DOHH2 (cell line): ENCODE data around the gene MACROD2.

Experiments used
- H3F3A ChIP-seq: fragments of 200-600 bp; sonication (generic), shearing (Covaris generic); 2 replicates; pipeline ENCODE4 v1.6.0; 2016; ENCODE audit warnings: antibody characterized with exemption, mild to moderate bottlenecking; ENCODE audit not compliant: control insufficient read depth, insufficient read depth
- H3K27ac ChIP-seq: fragments of 200-600 bp; sonication (generic); 2 replicates; pipeline ENCODE4 v1.5.1; 2014; ENCODE audit warnings: low read depth, mild to moderate bottlenecking, low read length, moderate library complexity
- H3K27me3 ChIP-seq: fragments of 200-600 bp; sonication (generic); 2 replicates; pipeline ENCODE4 v1.6.1; 2014; ENCODE audit warnings: mild to moderate bottlenecking, low read length, mixed read lengths; ENCODE audit not compliant: control insufficient read depth
- H3K36me3 ChIP-seq: fragments of 200-600 bp; sonication (generic); 2 replicates; pipeline ENCODE4 v1.6.1; 2014; ENCODE audit warnings: mild to moderate bottlenecking, low read length, moderate library complexity, mixed read lengths; ENCODE audit not compliant: control insufficient read depth
- H3K4me1 ChIP-seq: fragments of 200-600 bp; sonication (generic); 2 replicates; pipeline ENCODE4 v1.6.1; 2014; ENCODE audit warnings: mild to moderate bottlenecking, low read length, mixed read lengths; ENCODE audit not compliant: control insufficient read depth
- H3K4me2 ChIP-seq: fragments of 200-600 bp; sonication (generic); 2 replicates; pipeline ENCODE4 v1.6.0; 2014; ENCODE audit warnings: mild to moderate bottlenecking, low read length, moderate library complexity
- H3K4me3 ChIP-seq: fragments of 200-600 bp; sonication (generic); 2 replicates; pipeline ENCODE4 v1.5.1; 2014; ENCODE audit warnings: mild to moderate bottlenecking, low read length, mixed read lengths
- H3K79me2 ChIP-seq: fragments of 200-600 bp; sonication (generic); 2 replicates; pipeline ENCODE4 v1.6.1; 2014; ENCODE audit warnings: mild to moderate bottlenecking, low read length, mixed read lengths; ENCODE audit not compliant: control insufficient read depth
- H3K9me2 ChIP-seq: fragments of 200-600 bp; sonication (generic); replicated peaks from 2 replicates; pipeline ENCODE4 v1.6.1; 2014; ENCODE audit warnings: mild to moderate bottlenecking, low read length, mixed read lengths; ENCODE audit not compliant: control insufficient read depth
- H3K9me3 ChIP-seq: fragments of 200-600 bp; sonication (generic); 2 replicates; pipeline ENCODE4 v1.6.1; 2014; ENCODE audit warnings: antibody characterized with exemption, low read length, mixed read lengths; ENCODE audit not compliant: control insufficient read depth, insufficient read depth
- H4K20me1 ChIP-seq: fragments of 200-600 bp; sonication (generic); 2 replicates; pipeline ENCODE4 v1.6.0; 2014; ENCODE audit warnings: low read depth, mild to moderate bottlenecking, antibody characterized with exemption, low read length, moderate library complexity; ENCODE audit not compliant: control insufficient read depth, insufficient read depth
- CTCF ChIP-seq: fragments of 200-600 bp; sonication (generic); IDR thresholded peaks from one replicate; pipeline ENCODE4 v1.5.1; 2014; ENCODE audit warnings: antibody characterized with exemption, mild to moderate bottlenecking, low read depth, low read length; ENCODE audit not compliant: poor library complexity, severe bottlenecking
- EZH2phosphoT487 ChIP-seq: fragments of 200-600 bp; sonication (generic); IDR thresholded peaks from 2 replicates; pipeline ENCODE4 v1.6.1; 2017; ENCODE audit warnings: borderline replicate concordance, mild to moderate bottlenecking, antibody characterized with exemption, low read length, moderate library complexity, mixed read lengths

Gene MACROD2

GRCh38 chr20:14906908-14907434, 911.7 kb downstream of the MACROD2 start:
- Histone ChIP-seq H3K79me2 (no peaks in the 10 kb centered on the region), H3K27me3 (no peaks in the 10 kb centered on the region), H4K20me1 (no peaks in the 10 kb centered on the region), H3K27ac (no peak overlapping the region), H3K9me3 (no peaks in the 10 kb centered on the region), H3K9me2 (no peaks in the 10 kb centered on the region), H3K4me1 (no peaks in the 10 kb centered on the region), H3K4me2 (no peak overlapping the region), H3F3A (no peaks in the 10 kb centered on the region), H3K4me3 (no peak overlapping the region), H3K36me3 (no peaks in the 10 kb centered on the region)
- TF ChIP-seq CTCF = no peak
- no peak for TF ChIP-seq EZH2phosphoT487

DNA sequence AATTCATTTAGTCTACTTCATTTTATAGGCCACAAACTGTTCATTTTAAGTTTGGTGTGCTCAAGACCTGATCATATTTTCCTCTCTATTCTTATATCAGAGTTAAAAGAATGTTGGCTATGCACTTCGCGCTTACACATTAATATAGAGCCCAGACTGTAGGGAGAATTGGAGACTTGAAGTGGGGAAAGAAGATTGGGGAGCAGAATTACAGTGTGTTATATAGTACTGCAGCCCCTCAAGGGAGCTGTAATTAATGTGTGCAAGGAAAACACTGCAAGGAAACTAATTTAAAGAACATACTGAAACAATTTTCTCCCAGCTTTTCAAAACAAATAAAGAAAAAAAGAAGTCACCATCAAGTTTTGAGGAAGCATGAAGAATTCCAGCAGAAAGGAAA, 914.8 kb downstream of the MACROD2 start:
- Histone ChIP-seq H3K9me3 (no peaks in the 10 kb centered on the region), H4K20me1 (no peaks in the 10 kb centered on the region), H3K4me1 (no peaks in the 10 kb centered on the region), H3K4me2 (no peak overlapping the region), H3F3A (no peaks in the 10 kb centered on the region), H3K27ac (no peak overlapping the region), H3K4me3 (no peak overlapping the region), H3K79me2 (no peaks in the 10 kb centered on the region), H3K27me3 (no peaks in the 10 kb centered on the region), H3K36me3 (no peaks in the 10 kb centered on the region), H3K9me2 (no peaks in the 10 kb centered on the region)
- no peak for TF ChIP-seq CTCF
- no peak for TF ChIP-seq EZH2phosphoT487

GRCh38 chr20:14913896-14914620, 918.7 kb downstream of the MACROD2 start:
- no peaks in the 10 kb centered on the region for H3F3A ChIP-seq
- H3K27ac ChIP-seq = no peak overlapping the region
- no peaks in the 10 kb centered on the region for H3K9me2 ChIP-seq
- no peak for TF ChIP-seq EZH2phosphoT487
- TF ChIP-seq CTCF = no peak
- no peaks in the 10 kb centered on the region for H4K20me1 ChIP-seq
- no peaks in the 10 kb centered on the region for H3K36me3 ChIP-seq
- no peaks in the 10 kb centered on the region for H3K9me3 ChIP-seq
- H3K4me3 ChIP-seq = no peak overlapping the region
- H3K27me3 ChIP-seq = no peaks in the 10 kb centered on the region
- no peak overlapping the region for H3K4me2 ChIP-seq
- no peaks in the 10 kb centered on the region for H3K79me2 ChIP-seq
- H3K4me1 ChIP-seq = no peaks in the 10 kb centered on the region
